ENCODE data around the gene ALG2. TPM values are rescaled to one million over a fixed set of nuclear protein-coding genes. Genes with fewer than 3 reads are reported as not detected.

ALG2 gene
- total and polyA plus RNA-seq, 4 donors: 20.6 to 43.6 (median 30.3) TPM

DNA sequence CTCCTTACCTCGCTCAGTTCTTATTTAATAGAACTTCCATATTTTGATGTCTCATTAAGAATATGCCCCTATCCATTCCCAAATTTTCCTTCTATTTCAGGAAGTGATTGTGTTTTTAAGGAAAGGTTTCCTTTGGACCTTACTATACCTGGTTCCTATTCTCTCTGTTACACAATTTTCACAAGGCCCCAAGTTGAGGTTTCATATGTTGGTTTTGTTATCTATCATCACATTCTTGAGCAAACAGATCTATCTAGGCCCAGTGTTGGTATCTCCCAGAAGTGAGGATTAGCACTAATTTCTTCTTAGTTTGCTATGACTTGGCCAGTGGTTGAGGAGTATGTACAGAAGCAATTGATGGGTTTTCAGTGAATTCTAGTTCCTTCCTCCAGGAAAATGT is 41.5 kb downstream of the ALG2 start:
- H3K9ac ChIP-seq (ENCODE audit: low read depth in 1 of 2, low read length in 2 of 2): no peak overlapping the region

DNA sequence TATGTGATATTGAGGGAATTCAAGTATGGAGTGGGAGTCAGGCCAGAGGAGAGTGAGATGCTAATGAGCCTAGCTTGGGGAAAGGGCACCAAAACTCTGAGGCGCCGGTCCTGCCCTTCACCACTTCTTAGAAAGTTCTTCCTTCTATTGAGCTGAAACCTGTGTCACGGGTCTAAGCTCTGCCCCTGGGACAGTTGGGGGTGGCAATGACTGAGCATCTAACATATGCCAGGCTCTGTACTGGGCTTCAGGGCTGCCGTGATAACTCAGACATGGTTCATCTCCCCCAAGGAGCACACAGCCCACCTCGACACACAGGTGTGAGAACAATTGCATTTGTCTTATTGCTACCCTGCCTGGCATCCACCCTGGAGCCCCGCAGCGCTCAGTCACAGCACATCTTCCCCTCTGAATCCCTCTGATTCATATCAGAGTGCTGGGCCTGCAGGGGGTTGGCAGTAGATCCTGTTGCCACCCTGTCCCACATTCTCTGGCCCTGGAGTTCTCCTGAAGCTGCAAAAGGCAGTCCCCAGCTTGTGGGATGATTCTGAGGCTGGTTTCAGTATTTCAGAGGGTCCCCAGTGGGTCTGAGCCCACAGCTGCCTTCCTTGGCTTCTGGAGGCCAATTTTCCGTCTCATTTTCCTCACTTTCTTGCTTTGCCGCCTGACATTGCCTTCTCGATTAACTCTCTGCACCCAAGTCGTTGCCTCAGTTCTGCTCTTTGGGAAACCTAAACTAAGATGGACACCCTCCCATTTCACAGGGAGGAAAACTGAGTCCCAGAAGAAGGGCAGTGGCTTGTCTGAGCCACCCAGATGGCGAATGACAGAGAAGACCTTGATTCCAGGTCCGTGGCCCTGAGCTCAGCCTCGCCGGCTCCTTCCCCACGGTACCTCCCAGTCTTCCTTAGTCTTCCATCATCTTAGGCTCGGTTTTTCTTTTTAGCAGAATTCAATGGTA is 42.5 kb downstream of the ALG2 start:
- H3K27ac ChIP-seq (ENCODE audit: low read depth in 1 of 2, low read length in 2 of 2): no peak overlapping the region
- no peak overlapping the region for H3K9ac ChIP-seq (ENCODE audit: low read depth in 1 of 2, low read length in 2 of 2)
- H3K4me1 ChIP-seq (ENCODE audit: control insufficient read depth in 4 of 4, insufficient read depth in 4 of 4, low read length in 3 of 4): no peaks in the 10 kb centered on the region
- H3K4me3 ChIP-seq (ENCODE audit: low read depth in 1 of 3, low read length in 3 of 3): no peak overlapping the region
- no peak for DNase-seq (ENCODE audit: low spot score)
- WGBS: 92% methylated on average over 17 of the region's 17 CpGs
- no peaks in the 10 kb centered on the region for H3K36me3 ChIP-seq (ENCODE audit: control insufficient read depth in 4 of 4, insufficient read depth in 3 of 4, low read depth in 1 of 4, low read length in 3 of 4)
- no peaks in the 10 kb centered on the region for H3K9me3 ChIP-seq (ENCODE audit: control insufficient read depth in 4 of 4, low read length in 3 of 4)
- no peaks in the 10 kb centered on the region for H3K27me3 ChIP-seq (ENCODE audit: control insufficient read depth in 4 of 4, insufficient read depth in 4 of 4, low read length in 3 of 4)
- TF ChIP-seq FOXA1 (IDR thresholded peaks at IDR 0.05) (no peak), RXRA (IDR thresholded peaks at IDR 0.05) (no peak), FOXA2 (IDR thresholded peaks at IDR 0.05) (no peak), YY1 (IDR thresholded peaks at IDR 0.05) (no peak), JUND (IDR thresholded peaks at IDR 0.05) (no peak), EGR1 (IDR thresholded peaks at IDR 0.05; ENCODE audit: low read depth in 2 of 2) (no peak), GABPA (IDR thresholded peaks at IDR 0.05 in 1 of 2, conservative IDR thresholded peaks at IDR 0.05 in 1 of 2) (no peak), TAF1 (conservative IDR thresholded peaks at IDR 0.05) (no peak), RAD21 (IDR thresholded peaks at IDR 0.05) (no peak), NR2F2 (IDR thresholded peaks at IDR 0.05) (no peak), SP1 (IDR thresholded peaks at IDR 0.05) (no peak), HNF4A (conservative IDR thresholded peaks at IDR 0.05) (no peak)
- TF ChIP-seq, protein P1, sequence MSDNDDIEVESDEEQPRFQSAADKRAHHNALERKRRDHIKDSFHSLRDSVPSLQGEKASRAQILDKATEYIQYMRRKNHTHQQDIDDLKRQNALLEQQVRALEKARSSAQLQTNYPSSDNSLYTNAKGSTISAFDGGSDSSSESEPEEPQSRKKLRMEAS (IDR thresholded peaks at IDR 0.05): no peak
- TF ChIP-seq, protein P2, sequence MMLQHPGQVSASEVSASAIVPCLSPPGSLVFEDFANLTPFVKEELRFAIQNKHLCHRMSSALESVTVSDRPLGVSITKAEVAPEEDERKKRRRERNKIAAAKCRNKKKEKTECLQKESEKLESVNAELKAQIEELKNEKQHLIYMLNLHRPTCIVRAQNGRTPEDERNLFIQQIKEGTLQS (IDR thresholded peaks at IDR 0.05): no peak
- TF ChIP-seq, protein P3, sequence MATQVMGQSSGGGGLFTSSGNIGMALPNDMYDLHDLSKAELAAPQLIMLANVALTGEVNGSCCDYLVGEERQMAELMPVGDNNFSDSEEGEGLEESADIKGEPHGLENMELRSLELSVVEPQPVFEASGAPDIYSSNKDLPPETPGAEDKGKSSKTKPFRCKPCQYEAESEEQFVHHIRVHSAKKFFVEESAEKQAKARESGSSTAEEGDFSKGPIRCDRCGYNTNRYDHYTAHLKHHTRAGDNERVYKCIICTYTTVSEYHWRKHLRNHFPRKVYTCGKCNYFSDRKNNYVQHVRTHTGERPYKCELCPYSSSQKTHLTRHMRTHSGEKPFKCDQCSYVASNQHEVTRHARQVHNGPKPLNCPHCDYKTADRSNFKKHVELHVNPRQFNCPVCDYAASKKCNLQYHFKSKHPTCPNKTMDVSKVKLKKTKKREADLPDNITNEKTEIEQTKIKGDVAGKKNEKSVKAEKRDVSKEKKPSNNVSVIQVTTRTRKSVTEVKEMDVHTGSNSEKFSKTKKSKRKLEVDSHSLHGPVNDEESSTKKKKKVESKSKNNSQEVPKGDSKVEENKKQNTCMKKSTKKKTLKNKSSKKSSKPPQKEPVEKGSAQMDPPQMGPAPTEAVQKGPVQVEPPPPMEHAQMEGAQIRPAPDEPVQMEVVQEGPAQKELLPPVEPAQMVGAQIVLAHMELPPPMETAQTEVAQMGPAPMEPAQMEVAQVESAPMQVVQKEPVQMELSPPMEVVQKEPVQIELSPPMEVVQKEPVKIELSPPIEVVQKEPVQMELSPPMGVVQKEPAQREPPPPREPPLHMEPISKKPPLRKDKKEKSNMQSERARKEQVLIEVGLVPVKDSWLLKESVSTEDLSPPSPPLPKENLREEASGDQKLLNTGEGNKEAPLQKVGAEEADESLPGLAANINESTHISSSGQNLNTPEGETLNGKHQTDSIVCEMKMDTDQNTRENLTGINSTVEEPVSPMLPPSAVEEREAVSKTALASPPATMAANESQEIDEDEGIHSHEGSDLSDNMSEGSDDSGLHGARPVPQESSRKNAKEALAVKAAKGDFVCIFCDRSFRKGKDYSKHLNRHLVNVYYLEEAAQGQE (IDR thresholded peaks at IDR 0.05): no peak
- TF ChIP-seq, protein P4, sequence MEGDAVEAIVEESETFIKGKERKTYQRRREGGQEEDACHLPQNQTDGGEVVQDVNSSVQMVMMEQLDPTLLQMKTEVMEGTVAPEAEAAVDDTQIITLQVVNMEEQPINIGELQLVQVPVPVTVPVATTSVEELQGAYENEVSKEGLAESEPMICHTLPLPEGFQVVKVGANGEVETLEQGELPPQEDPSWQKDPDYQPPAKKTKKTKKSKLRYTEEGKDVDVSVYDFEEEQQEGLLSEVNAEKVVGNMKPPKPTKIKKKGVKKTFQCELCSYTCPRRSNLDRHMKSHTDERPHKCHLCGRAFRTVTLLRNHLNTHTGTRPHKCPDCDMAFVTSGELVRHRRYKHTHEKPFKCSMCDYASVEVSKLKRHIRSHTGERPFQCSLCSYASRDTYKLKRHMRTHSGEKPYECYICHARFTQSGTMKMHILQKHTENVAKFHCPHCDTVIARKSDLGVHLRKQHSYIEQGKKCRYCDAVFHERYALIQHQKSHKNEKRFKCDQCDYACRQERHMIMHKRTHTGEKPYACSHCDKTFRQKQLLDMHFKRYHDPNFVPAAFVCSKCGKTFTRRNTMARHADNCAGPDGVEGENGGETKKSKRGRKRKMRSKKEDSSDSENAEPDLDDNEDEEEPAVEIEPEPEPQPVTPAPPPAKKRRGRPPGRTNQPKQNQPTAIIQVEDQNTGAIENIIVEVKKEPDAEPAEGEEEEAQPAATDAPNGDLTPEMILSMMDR (IDR thresholded peaks at IDR 0.05; ENCODE audit: low read depth, low read length, missing input control): no peak

More for the DNA sequence above, 41.5 kb downstream of the ALG2 start:
- H3K27me3 ChIP-seq (ENCODE audit: control insufficient read depth in 4 of 4, insufficient read depth in 4 of 4, low read length in 3 of 4): no peaks in the 10 kb centered on the region
- H3K27ac ChIP-seq (ENCODE audit: low read depth in 1 of 2, low read length in 2 of 2): no peak overlapping the region
- WGBS: 97% methylated on average over 1 of the region's 1 CpG
- no peak overlapping the region for H3K4me3 ChIP-seq (ENCODE audit: low read depth in 1 of 3, low read length in 3 of 3)
- no peak for DNase-seq (ENCODE audit: low spot score)
- no peaks in the 10 kb centered on the region for H3K36me3 ChIP-seq (ENCODE audit: control insufficient read depth in 4 of 4, insufficient read depth in 3 of 4, low read depth in 1 of 4, low read length in 3 of 4)
- TF ChIP-seq JUND (IDR thresholded peaks at IDR 0.05): no peak
- TF ChIP-seq, protein P2 (IDR thresholded peaks at IDR 0.05): no peak
- TF ChIP-seq, protein P1 (IDR thresholded peaks at IDR 0.05): no peak
- no peak for TF ChIP-seq EGR1 (IDR thresholded peaks at IDR 0.05; ENCODE audit: low read depth in 2 of 2)
- no peak for TF ChIP-seq HNF4G (IDR thresholded peaks at IDR 0.05)
- TF ChIP-seq RXRA (IDR thresholded peaks at IDR 0.05): no peak
- no peak for TF ChIP-seq GABPA (IDR thresholded peaks at IDR 0.05 in 1 of 2, conservative IDR thresholded peaks at IDR 0.05 in 1 of 2)
- TF ChIP-seq, protein P3 (IDR thresholded peaks at IDR 0.05): no peak
- TF ChIP-seq FOXA1 (IDR thresholded peaks at IDR 0.05): no peak
- no peaks in the 10 kb centered on the region for H3K9me3 ChIP-seq (ENCODE audit: control insufficient read depth in 4 of 4, low read length in 3 of 4)
- H3K4me1 ChIP-seq (ENCODE audit: control insufficient read depth in 4 of 4, insufficient read depth in 4 of 4, low read length in 3 of 4): peaks cover 0 to 8% (median 3%) of the 10 kb centered on the region in 4 donors

All from liver (tissue), 9 donors.